MM.1S (cell line): ENCODE results near the gene SPINDOC.

Experiments
- DNase-seq: peaks from one replicate; pipeline ENCODE4 v3.0.0-alpha.2; 2015
- H2AFZ ChIP-seq: fragments of 300-600 bp; sonication (generic); 2 replicates; pipeline ENCODE4 v1.6.0; 2016; ENCODE audit warnings: antibody characterized with exemption, low read length
- H3F3A ChIP-seq: fragments of 300-600 bp; sonication (generic); 2 replicates; pipeline ENCODE4 v1.6.1; 2016; ENCODE audit warnings: mild to moderate bottlenecking, antibody characterized with exemption, low read length, moderate library complexity, mixed read lengths; ENCODE audit not compliant: insufficient read depth
- H3K27ac ChIP-seq: fragments of 300-600 bp; sonication (generic); 2 replicates; pipeline ENCODE4 v1.5.1; 2016; ENCODE audit warnings: mild to moderate bottlenecking, low read length
- H3K27me3 ChIP-seq: fragments of 300-600 bp; sonication (generic); replicated peaks from 2 replicates; pipeline ENCODE4 v1.6.0; 2016; ENCODE audit warnings: low read length; ENCODE audit not compliant: insufficient read depth
- H3K36me3 ChIP-seq: fragments of 300-600 bp; sonication (generic); replicated peaks from 2 replicates; pipeline ENCODE4 v1.6.1; 2016; ENCODE audit warnings: mild to moderate bottlenecking, low read length, mixed read lengths; ENCODE audit not compliant: insufficient read depth
- H3K4me1 ChIP-seq: fragments of 300-600 bp; sonication (generic); 2 replicates; pipeline ENCODE4 v1.6.1; 2016; ENCODE audit warnings: low read length, mixed read lengths
- H3K4me2 ChIP-seq: fragments of 300-600 bp; sonication (generic); 2 replicates; pipeline ENCODE4 v1.6.0; 2016; ENCODE audit warnings: low read depth, low read length
- H3K4me3 ChIP-seq: fragments of 300-600 bp; sonication (generic); 2 replicates; pipeline ENCODE4 v1.5.1; 2016; ENCODE audit warnings: low read length, mixed read lengths
- H3K79me2 ChIP-seq: fragments of 300-600 bp; sonication (generic); 2 replicates; pipeline ENCODE4 v1.6.1; 2016; ENCODE audit warnings: mixed run types, low read length, mixed read lengths
- H3K9ac ChIP-seq: fragments of 300-600 bp; sonication (generic); 2 replicates; pipeline ENCODE4 v1.6.1; 2016; ENCODE audit warnings: low read length, mixed read lengths
- H3K9me2 ChIP-seq: fragments of 300-600 bp; sonication (generic); replicated peaks from 2 replicates; pipeline ENCODE4 v1.6.1; 2016; ENCODE audit warnings: mild to moderate bottlenecking, low read length, mixed read lengths; ENCODE audit not compliant: insufficient read depth
- H3K9me3 ChIP-seq: fragments of 300-600 bp; sonication (generic); replicated peaks from 2 replicates; pipeline ENCODE4 v1.6.1; 2016; ENCODE audit warnings: mild to moderate bottlenecking, low read length, mixed read lengths; ENCODE audit not compliant: insufficient read depth
- H4K20me1 ChIP-seq: fragments of 300-600 bp; sonication (generic); 2 replicates; pipeline ENCODE4 v1.6.1; 2016; ENCODE audit warnings: mild to moderate bottlenecking, low read length, moderate library complexity, mixed read lengths; ENCODE audit not compliant: insufficient read depth
- EZH2 ChIP-seq: fragments of 300-600 bp; sonication (generic); optimal IDR thresholded peaks from 2 replicates; pipeline ENCODE3; 2017; ENCODE audit warnings: low read depth, mild to moderate bottlenecking, antibody characterized with exemption, low read length, mixed read lengths
- EZH2phosphoT487 ChIP-seq: fragments of 300-600 bp; sonication (generic); IDR thresholded peaks from 2 replicates; pipeline ENCODE4 v1.6.1; 2018; ENCODE audit warnings: antibody characterized with exemption, low read length
- TF ChIP-seq, protein P1 (sequence below): fragments of 300-600 bp; sonication (generic); IDR thresholded peaks from 2 replicates; pipeline ENCODE4 v1.5.1; 2016; ENCODE audit warnings: antibody characterized with exemption, low read length, mixed read lengths

The SPINDOC gene

DNA sequence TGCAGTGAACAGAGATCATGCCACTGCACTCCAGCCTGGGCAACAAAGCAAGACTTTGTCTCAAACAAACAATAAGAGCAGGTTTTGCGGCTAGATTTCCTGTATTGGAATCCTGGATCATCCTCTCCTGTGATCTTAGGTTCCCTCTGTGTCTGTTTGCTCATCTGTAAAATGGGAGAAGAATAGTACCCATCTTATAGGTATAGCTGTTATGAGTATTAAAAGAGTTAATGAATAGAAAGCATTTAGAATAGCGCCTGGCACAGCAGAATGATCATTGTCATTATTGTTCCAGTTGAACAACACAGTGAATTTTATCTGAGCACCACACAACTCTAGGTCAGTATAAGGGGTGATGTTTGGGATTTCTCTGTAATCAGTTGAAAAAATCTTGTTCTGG is 36.4 kb downstream of the SPINDOC start:
- Histone ChIP-seq H3K9ac (no peak overlapping the region), H4K20me1 (no peaks in the 10 kb centered on the region), H2AFZ (no peak overlapping the region), H3K79me2 (peaks cover 93% of the 10 kb centered on the region), H3K27me3 (no peaks in the 10 kb centered on the region), H3K4me1 (peaks cover 18% of the 10 kb centered on the region), H3K4me3 (no peak overlapping the region), H3K27ac (no peak overlapping the region), H3K9me3 (no peaks in the 10 kb centered on the region), H3F3A (peaks cover 14% of the 10 kb centered on the region), H3K4me2 (no peak overlapping the region), H3K9me2 (no peaks in the 10 kb centered on the region), H3K36me3 (no peaks in the 10 kb centered on the region)
- DNase-seq = no peak
- no peak for TF ChIP-seq EZH2phosphoT487
- TF ChIP-seq EZH2 = no peak
- TF ChIP-seq, protein P1, sequence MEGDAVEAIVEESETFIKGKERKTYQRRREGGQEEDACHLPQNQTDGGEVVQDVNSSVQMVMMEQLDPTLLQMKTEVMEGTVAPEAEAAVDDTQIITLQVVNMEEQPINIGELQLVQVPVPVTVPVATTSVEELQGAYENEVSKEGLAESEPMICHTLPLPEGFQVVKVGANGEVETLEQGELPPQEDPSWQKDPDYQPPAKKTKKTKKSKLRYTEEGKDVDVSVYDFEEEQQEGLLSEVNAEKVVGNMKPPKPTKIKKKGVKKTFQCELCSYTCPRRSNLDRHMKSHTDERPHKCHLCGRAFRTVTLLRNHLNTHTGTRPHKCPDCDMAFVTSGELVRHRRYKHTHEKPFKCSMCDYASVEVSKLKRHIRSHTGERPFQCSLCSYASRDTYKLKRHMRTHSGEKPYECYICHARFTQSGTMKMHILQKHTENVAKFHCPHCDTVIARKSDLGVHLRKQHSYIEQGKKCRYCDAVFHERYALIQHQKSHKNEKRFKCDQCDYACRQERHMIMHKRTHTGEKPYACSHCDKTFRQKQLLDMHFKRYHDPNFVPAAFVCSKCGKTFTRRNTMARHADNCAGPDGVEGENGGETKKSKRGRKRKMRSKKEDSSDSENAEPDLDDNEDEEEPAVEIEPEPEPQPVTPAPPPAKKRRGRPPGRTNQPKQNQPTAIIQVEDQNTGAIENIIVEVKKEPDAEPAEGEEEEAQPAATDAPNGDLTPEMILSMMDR = no peak

GRCh38 chr11:63850920-63851319 is 37.7 kb downstream of the SPINDOC start:
- no peaks in the 10 kb centered on the region for H3K27me3 ChIP-seq
- H3K4me1 ChIP-seq = peaks cover 18% of the 10 kb centered on the region
- H3K9me3 ChIP-seq = no peaks in the 10 kb centered on the region
- H4K20me1 ChIP-seq = no peaks in the 10 kb centered on the region
- peaks cover 14% of the 10 kb centered on the region for H3F3A ChIP-seq
- H3K9me2 ChIP-seq = no peaks in the 10 kb centered on the region
- H3K79me2 ChIP-seq = peaks cover 93% of the 10 kb centered on the region
- peak overlapping the region; percentile 41; the same call in 1 of the 2 replicates for H3K27ac ChIP-seq
- peak overlapping the region; percentile 38 for H3K4me3 ChIP-seq
- DNase-seq = no peak
- TF ChIP-seq EZH2phosphoT487 = no peak
- TF ChIP-seq, protein P1 = no peak
- no peak for TF ChIP-seq EZH2
- H2AFZ ChIP-seq = no peak overlapping the region
- peak overlapping the region; percentile 75 for H3K4me2 ChIP-seq
- H3K9ac ChIP-seq = peak overlapping the region; percentile 20; the same call in 1 of the 2 replicates
- H3K36me3 ChIP-seq = no peaks in the 10 kb centered on the region

- Histone ChIP-seq H3K4me2 (peak overlapping the region; percentile 75), H3K27me3 (no peaks in the 10 kb centered on the region), H3K27ac (peak overlapping the region; percentile 41; the same call in 1 of the 2 replicates), H3K9ac (peak overlapping the region; percentile 20; the same call in 1 of the 2 replicates), H3F3A (peaks cover 14% of the 10 kb centered on the region), H2AFZ (no peak overlapping the region), H3K4me3 (peak overlapping the region; percentile 38), H3K79me2 (peaks cover 93% of the 10 kb centered on the region), H3K4me1 (peaks cover 18% of the 10 kb centered on the region), H3K9me2 (no peaks in the 10 kb centered on the region), H3K36me3 (no peaks in the 10 kb centered on the region), H4K20me1 (no peaks in the 10 kb centered on the region), H3K9me3 (no peaks in the 10 kb centered on the region)
- DNase-seq = peak; percentile 34
- TF ChIP-seq, protein P1 = no peak
- no peak for TF ChIP-seq EZH2
- no peak for TF ChIP-seq EZH2phosphoT487
Observed at GRCh38 chr11:63851364-63851763, 38.1 kb downstream of the SPINDOC start.
